Spleen (tissue), 7 donors: Measurements from ENCODE around the gene CPLX1.

ENCODE experiments used
- CTCF ChIP-seq, 11 experiments: fragments of 200-600 bp in 7 of 11; fragments of 450-650 bp in 4 of 11; sonication (generic) in 4 of 11; IDR thresholded peaks in 8 of 11; conservative IDR thresholded peaks in 3 of 11; 1 replicate in 7 of 11; 2 replicates in 4 of 11; pipeline versions ENCODE4 v1.4.0 to v1.8.0; 2016 to 2021; ENCODE audit warnings: antibody characterized with exemption in 11 of 11, inconsistent platforms in 4 of 11, mild to moderate bottlenecking in 1 of 11
- POLR2A ChIP-seq, 3 donors: fragments of 450-650 bp; IDR thresholded peaks; one replicate each; pipeline ENCODE4 v1.5.1; 2017; ENCODE audit warnings: antibody characterized with exemption in 3 of 3, mild to moderate bottlenecking in 1 of 3
- POLR2AphosphoS5 ChIP-seq, 3 donors: sonication (generic); formaldehyde crosslinking; IDR thresholded peaks; one replicate each; pipeline ENCODE4 v1.5.1; 2017; ENCODE audit warnings: antibody characterized with exemption in 3 of 3
- donor health status: DM: no; HTN: no; CAD: no; lungs with moderate emphysema.
- donor health status: DM: no; HTN: no; CAD: no.
- donor health status: DM: no; HTN: no; CAD: no.

- no peak for TF ChIP-seq CTCF (IDR thresholded peaks at IDR 0.05 in 8 of 11, conservative IDR thresholded peaks at IDR 0.05 in 3 of 11)
- TF ChIP-seq POLR2A (IDR thresholded peaks at IDR 0.05): no peak
- no peak for TF ChIP-seq POLR2AphosphoS5 (IDR thresholded peaks at IDR 0.05)
Measured at GRCh38 chr4:780716-781492, 45.0 kb downstream of the CPLX1 start.
